ENCODE results near the gene RIC1. TPM values are rescaled to one million over a fixed set of nuclear protein-coding genes. Genes with fewer than 3 reads are reported as not detected.

The RIC1 gene
- total and polyA plus RNA-seq, 9 of the 15 experiments (the other 6 are each of a cell fraction or from before 2014, with no cell fraction given) = 3.2 to 25.8 (median 15.0) TPM

DNA sequence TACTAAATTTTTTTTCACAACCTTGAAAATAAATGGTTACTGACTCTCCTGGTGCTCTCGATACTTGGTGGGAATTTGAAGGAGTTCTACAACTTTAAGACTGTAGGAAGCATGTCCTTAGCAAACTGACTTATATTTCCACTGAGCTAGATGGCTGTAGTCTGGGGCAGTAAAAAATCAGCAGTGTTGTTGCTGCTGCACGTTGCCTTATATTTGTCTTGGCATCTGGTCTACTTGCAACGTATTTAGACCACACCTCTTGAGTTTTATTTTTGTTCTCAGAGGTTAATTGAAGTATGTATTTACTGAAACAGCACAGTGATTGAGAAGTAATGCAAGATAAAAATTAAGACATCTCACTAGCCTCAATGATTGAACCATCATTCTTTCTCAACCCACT, 127.7 kb downstream of the RIC1 start:
- H3K9me3 ChIP-seq (replicated peaks; ENCODE audit: control insufficient read depth, insufficient read depth, low read depth, low read length) = no peaks in the 10 kb centered on the region
- H3K79me2 ChIP-seq (ENCODE audit: control insufficient read depth, insufficient read depth, low read length) = no peaks in the 10 kb centered on the region
- H3K27me3 ChIP-seq (ENCODE audit: control insufficient read depth in 2 of 2, insufficient read depth in 2 of 2, low read length in 2 of 2) = no peaks in the 10 kb centered on the region
- H2AFZ ChIP-seq (ENCODE audit: low read depth, low read length) = no peak overlapping the region
- WGBS (ENCODE audit: insufficient coverage, low coverage, missing lambda C conversion rate) = 96% methylated on average over 3 of the region's 3 CpGs
- FAIRE-seq (no peak), DNase-seq (ENCODE audit: extremely low read depth in 1 of 4, low spot score in 3 of 4) (no peak), ATAC-seq (no peak)
- no peak overlapping the region for H3K9ac ChIP-seq (ENCODE audit: insufficient read depth in 1 of 2, low read depth in 2 of 2, low read length in 2 of 2)
- no peak overlapping the region for H3K4me3 ChIP-seq
- H3K9me1 ChIP-seq (ENCODE audit: control insufficient read depth, insufficient read depth, low read length) = no peaks in the 10 kb centered on the region
- ChIA-PET POLR2A (interaction anchor here (1.1 kb wide), 1 partner anchor 37 kb away, joined by 3 read pairs; no protein-coding TSS in a partner anchor), CTCF (ENCODE audit: low intra/inter-chr PET ratio) (no interaction called here)
- peaks cover 34% of the 10 kb centered on the region; the same call in 2 of the 3 replicates for H3K36me3 ChIP-seq (ENCODE audit: control insufficient read depth, insufficient read depth, low read length)
- TF ChIP-seq, protein P1, sequence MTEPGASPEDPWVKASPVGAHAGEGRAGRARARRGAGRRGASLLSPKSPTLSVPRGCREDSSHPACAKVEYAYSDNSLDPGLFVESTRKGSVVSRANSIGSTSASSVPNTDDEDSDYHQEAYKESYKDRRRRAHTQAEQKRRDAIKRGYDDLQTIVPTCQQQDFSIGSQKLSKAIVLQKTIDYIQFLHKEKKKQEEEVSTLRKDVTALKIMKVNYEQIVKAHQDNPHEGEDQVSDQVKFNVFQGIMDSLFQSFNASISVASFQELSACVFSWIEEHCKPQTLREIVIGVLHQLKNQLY (CRISPR knock-in tag; conservative IDR thresholded peaks at IDR 0.05) = no peak
- TF ChIP-seq ZNF79 (CRISPR knock-in tag; IDR thresholded peaks at IDR 0.05; ENCODE audit: low read depth) (no peak), ZNF589 (CRISPR knock-in tag; IDR thresholded peaks at IDR 0.05; ENCODE audit: low read depth) (no peak), CBX3 (IDR thresholded peaks at IDR 0.05; ENCODE audit: borderline replicate concordance in 1 of 2, low read length in 2 of 2) (no peak), NELFE (IDR thresholded peaks at IDR 0.05; ENCODE audit: insufficient read depth, insufficient read length) (no peak), PTTG1 (tag; IDR thresholded peaks at IDR 0.05; ENCODE audit: low read depth) (no peak), SMARCA4 (IDR thresholded peaks at IDR 0.05) (no peak), STAG1 (CRISPR knock-in tag; IDR thresholded peaks at IDR 0.05; ENCODE audit: borderline replicate concordance) (no peak)
- TF ChIP-seq, protein P2, sequence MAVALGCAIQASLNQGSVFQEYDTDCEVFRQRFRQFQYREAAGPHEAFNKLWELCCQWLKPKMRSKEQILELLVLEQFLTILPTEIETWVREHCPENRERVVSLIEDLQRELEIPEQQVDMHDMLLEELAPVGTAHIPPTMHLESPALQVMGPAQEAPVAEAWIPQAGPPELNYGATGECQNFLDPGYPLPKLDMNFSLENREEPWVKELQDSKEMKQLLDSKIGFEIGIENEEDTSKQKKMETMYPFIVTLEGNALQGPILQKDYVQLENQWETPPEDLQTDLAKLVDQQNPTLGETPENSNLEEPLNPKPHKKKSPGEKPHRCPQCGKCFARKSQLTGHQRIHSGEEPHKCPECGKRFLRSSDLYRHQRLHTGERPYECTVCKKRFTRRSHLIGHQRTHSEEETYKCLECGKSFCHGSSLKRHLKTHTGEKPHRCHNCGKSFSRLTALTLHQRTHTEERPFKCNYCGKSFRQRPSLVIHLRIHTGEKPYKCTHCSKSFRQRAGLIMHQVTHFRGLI (CRISPR knock-in tag; IDR thresholded peaks at IDR 0.05) = no peak
- intact Hi-C loops (cut with micrococcal nuclease) = no loop called here
- H4K20me1 ChIP-seq (replicated peaks; ENCODE audit: control insufficient read depth, insufficient read depth, low read length) = no peaks in the 10 kb centered on the region
- H3K27ac ChIP-seq (ENCODE audit: extremely low read depth, low read depth, low read length) = no peak overlapping the region
- in situ Hi-C loops (cut with MboI) = no loop called here
- H3K4me2 ChIP-seq (ENCODE audit: insufficient read depth, low read length) = no peak overlapping the region
- no peaks in the 10 kb centered on the region for H3K4me1 ChIP-seq (replicated peaks in 1 of 2; ENCODE audit: control insufficient read depth in 2 of 2, insufficient read depth in 2 of 2, low read length in 2 of 2)
- no TSS peak for BruUV-seq (replicated peaks)
